Central memory CD8-positive, alpha-beta T cell (primary cell): ENCODE results near the gene AFF2.

Experiments used
- ATAC-seq: fragments of 150-1000 bp; cut with Tn5 transposase; replicated peaks from 2 replicates; pipeline ENCODE4 v1.10.0; 2022; ENCODE audit warnings: mild to moderate bottlenecking, moderate FRiP score, moderate number of reproducible peaks; ENCODE audit not compliant: poor library complexity, severe bottlenecking; ENCODE audit errors: extremely low read depth
- DNase-seq, 2 donors: peaks; one replicate each; pipeline ENCODE4 v3.0.0; 2021; ENCODE audit warnings: low spot score in 2 of 2
- H3K27ac Mint-ChIP-seq: one replicate; pipeline ENCODE4 v1.8.0; 2022; ENCODE audit warnings: low read depth, mild to moderate bottlenecking, moderate library complexity, mixed read lengths
- H3K27me3 Mint-ChIP-seq: one replicate; pipeline ENCODE4 v1.8.0; 2022; ENCODE audit warnings: mixed read lengths
- H3K36me3 Mint-ChIP-seq: one replicate; pipeline ENCODE4 v1.8.0; 2022; ENCODE audit warnings: mild to moderate bottlenecking, moderate library complexity, mixed read lengths; ENCODE audit not compliant: insufficient read depth
- H3K4me1 Mint-ChIP-seq: one replicate; pipeline ENCODE4 v1.8.0; 2022; ENCODE audit warnings: mixed read lengths
- H3K4me3 Mint-ChIP-seq: one replicate; pipeline ENCODE4 v1.8.0; 2022; ENCODE audit warnings: mild to moderate bottlenecking, moderate library complexity, mixed read lengths
- H3K9me3 Mint-ChIP-seq: one replicate; pipeline ENCODE4 v1.8.0; 2022; ENCODE audit warnings: mixed read lengths

Gene AFF2

DNA sequence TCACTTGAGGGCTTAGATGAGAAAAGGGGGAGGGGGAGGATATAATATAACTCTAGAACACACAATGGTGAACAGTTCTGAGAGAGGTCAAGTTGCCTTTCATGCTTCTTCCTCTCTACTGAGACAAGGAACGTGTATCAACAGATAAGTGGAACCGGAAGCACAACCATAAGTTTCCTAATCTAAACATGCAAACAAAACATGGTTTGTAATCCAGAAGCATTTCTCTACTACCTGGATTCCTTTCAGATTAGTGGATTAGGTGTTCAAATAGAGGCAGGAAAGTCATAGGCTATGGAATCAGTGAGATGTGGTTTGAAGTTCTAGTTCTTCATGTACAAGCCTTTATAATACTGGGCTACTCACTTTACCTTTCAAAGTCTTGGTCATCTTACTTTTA is 544.1 kb downstream of the AFF2 start:
- ATAC-seq: no peak
- H3K9me3 Mint-ChIP-seq: no peaks in the 10 kb centered on the region
- H3K4me1 Mint-ChIP-seq: no peaks in the 10 kb centered on the region
- no peak overlapping the region for H3K4me3 Mint-ChIP-seq
- no peaks in the 10 kb centered on the region for H3K27me3 Mint-ChIP-seq
- H3K27ac Mint-ChIP-seq: no peak overlapping the region
- no peaks in the 10 kb centered on the region for H3K36me3 Mint-ChIP-seq
- no peak for DNase-seq

DNA sequence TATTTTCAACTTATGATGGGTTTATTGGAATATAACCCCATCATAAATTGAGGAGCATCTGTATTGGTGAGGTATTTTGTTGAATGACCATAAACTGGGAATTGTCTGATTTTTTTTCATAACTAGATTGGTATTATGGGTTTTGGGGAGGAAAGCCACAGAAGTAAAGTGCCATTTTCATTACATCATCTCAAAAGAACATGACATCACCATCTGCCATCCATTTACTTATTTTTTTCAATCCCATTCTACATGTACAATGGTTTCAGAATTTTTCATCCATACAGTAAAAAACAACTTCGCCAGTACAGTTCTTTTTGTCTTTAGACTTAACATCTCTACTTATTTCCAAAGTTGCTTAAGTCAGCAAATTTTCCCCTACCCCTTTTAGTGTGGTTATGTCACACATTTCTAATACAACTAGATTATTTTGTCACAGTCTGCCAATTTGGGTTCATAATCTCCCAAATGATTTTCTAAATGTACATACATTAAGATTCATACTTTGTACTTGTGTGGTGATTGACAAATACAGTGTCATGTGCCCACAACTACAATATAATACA is 545.3 kb downstream of the AFF2 start:
- H3K27ac Mint-ChIP-seq: no peak overlapping the region
- ATAC-seq (no peak), DNase-seq (no peak)
- no peaks in the 10 kb centered on the region for H3K9me3 Mint-ChIP-seq
- no peak overlapping the region for H3K4me3 Mint-ChIP-seq
- no peaks in the 10 kb centered on the region for H3K27me3 Mint-ChIP-seq
- H3K36me3 Mint-ChIP-seq: no peaks in the 10 kb centered on the region
- no peaks in the 10 kb centered on the region for H3K4me1 Mint-ChIP-seq
